IMR-90 (cell line): ENCODE measurements around the gene GLRX5. TPM values are rescaled to one million over a fixed set of nuclear protein-coding genes. Genes with fewer than 3 reads are reported as not detected.

ENCODE experiments used
- ATAC-seq: fragments of 200-7000 bp; cut with Tn5 transposase; 2 replicates; pipeline ENCODE4 v1.9.1; 2020; ENCODE audit warnings: low read depth, mild to moderate bottlenecking, moderate library complexity
- BruUV-seq: library from RNA; stranded (reverse); fragments of 400-500 nt; replicated peaks from 2 replicates; lab custom pipeline; 2021; lab: Mats Ljungman, UMichigan
- CTCF ChIA-PET: fragments of 300-600 bp; formaldehyde crosslinking; extraction: SDS; loops from one replicate; lab custom pipeline; 2021; ENCODE audit warnings: antibody characterized with exemption; lab: Yijun Ruan, JAX
- POLR2A ChIA-PET: fragments of 300-600 bp; sonication (Branson Sonifier 250); formaldehyde crosslinking; loops from one replicate; lab custom pipeline; 2022; ENCODE audit warnings: antibody characterized with exemption; ENCODE audit not compliant: unreplicated experiment; lab: Charles Lee
- DNase-seq: peaks from one replicate; pipeline ENCODE4 v3.0.0; 2013
- H2AFZ ChIP-seq: replicated peaks from 2 replicates; pipeline ENCODE3; 2013; ENCODE audit warnings: low read length, mild to moderate bottlenecking; ENCODE audit not compliant: poor library complexity
- H2AK5ac ChIP-seq: 2 replicates; pipeline ENCODE4 v1.6.1; 2013; ENCODE audit warnings: low read depth, low read length, inconsistent platforms
- H2AK9ac ChIP-seq: replicated peaks from 2 replicates; pipeline ENCODE3; 2013; ENCODE audit warnings: mild to moderate bottlenecking, low read depth, low read length, moderate library complexity; ENCODE audit not compliant: poor library complexity
- H2BK120ac ChIP-seq: 2 replicates; pipeline ENCODE4 v1.6.1; 2013; ENCODE audit warnings: low read depth, low read length, inconsistent platforms
- H2BK15ac ChIP-seq: 3 replicates; pipeline ENCODE4 v1.6.1; 2013; ENCODE audit warnings: low read depth, low read length, inconsistent platforms
- H2BK20ac ChIP-seq: 2 replicates; pipeline ENCODE4 v1.6.1; 2013; ENCODE audit warnings: low read depth, mild to moderate bottlenecking, inconsistent platforms, low read length, moderate library complexity
- H2BK5ac ChIP-seq: 2 replicates; pipeline ENCODE4 v1.6.1; 2013; ENCODE audit warnings: mild to moderate bottlenecking, low read depth, low read length, inconsistent platforms; ENCODE audit not compliant: poor library complexity, severe bottlenecking
- H3K14ac ChIP-seq: replicated peaks from 2 replicates; pipeline ENCODE4 v1.6.1; 2013; ENCODE audit warnings: low read depth, low read length, inconsistent platforms
- H3K18ac ChIP-seq: 2 replicates; pipeline ENCODE4 v1.6.1; 2013; ENCODE audit warnings: low read depth, low read length, control low read depth
- H3K23ac ChIP-seq: 2 replicates; pipeline ENCODE4 v1.6.1; 2013; ENCODE audit warnings: low read depth, low read length, inconsistent platforms
- H3K27ac ChIP-seq: 2 replicates; pipeline ENCODE4 v1.5.1; 2013; ENCODE audit warnings: mild to moderate bottlenecking, control low read depth, low read length; ENCODE audit not compliant: insufficient read depth
- H3K27me3 ChIP-seq: 2 replicates; pipeline ENCODE4 v1.6.1; 2013; ENCODE audit warnings: low read length; ENCODE audit not compliant: control insufficient read depth, insufficient read depth
- H3K36me3 ChIP-seq: 2 replicates; pipeline ENCODE4 v1.6.1; 2013; ENCODE audit warnings: low read length, mixed read lengths; ENCODE audit not compliant: control insufficient read depth, insufficient read depth
- H3K4ac ChIP-seq: 2 replicates; pipeline ENCODE4 v1.6.1; 2013; ENCODE audit warnings: low read depth, low read length, inconsistent platforms
- H3K4me1 ChIP-seq: 2 replicates; pipeline ENCODE4 v1.6.1; 2013; ENCODE audit warnings: low read length, mixed read lengths; ENCODE audit not compliant: control insufficient read depth, insufficient read depth
- H3K4me2 ChIP-seq: 2 replicates; pipeline ENCODE4 v1.6.1; 2013; ENCODE audit warnings: low read depth, mild to moderate bottlenecking, control low read depth, low read length, moderate library complexity
- H3K4me3 ChIP-seq: 2 replicates; pipeline ENCODE4 v1.5.1; 2013; ENCODE audit warnings: low read depth, mild to moderate bottlenecking, control low read depth, low read length, moderate library complexity; ENCODE audit not compliant: insufficient read depth
- H3K56ac ChIP-seq: 2 replicates; pipeline ENCODE4 v1.6.1; 2013; ENCODE audit warnings: low read length, inconsistent platforms; ENCODE audit not compliant: insufficient read depth; ENCODE audit errors: extremely low read depth
- H3K79me1 ChIP-seq, 2 experiments: 2 replicates each; pipeline ENCODE4 v1.6.1; 2013; ENCODE audit warnings: low read length in 2 of 2, inconsistent platforms in 1 of 2, low read depth in 1 of 2
- H3K9ac ChIP-seq: 2 replicates; pipeline ENCODE4 v1.6.1; 2013; ENCODE audit warnings: low read depth, low read length, control low read depth
- H3K9me1 ChIP-seq: 2 replicates; pipeline ENCODE4 v1.6.1; 2013; ENCODE audit warnings: low read length, inconsistent platforms; ENCODE audit not compliant: insufficient read depth
- H3K9me3 ChIP-seq: 2 replicates; pipeline ENCODE4 v1.6.1; 2013; ENCODE audit warnings: low read length; ENCODE audit not compliant: control insufficient read depth, insufficient read depth
- H4K20me1 ChIP-seq: 2 replicates; pipeline ENCODE4 v1.6.1; 2013; ENCODE audit warnings: low read length, inconsistent platforms; ENCODE audit not compliant: insufficient read depth
- H4K5ac ChIP-seq: 2 replicates; pipeline ENCODE4 v1.6.1; 2013; ENCODE audit warnings: mild to moderate bottlenecking, low read depth, low read length, control low read depth
- H4K8ac ChIP-seq, 2 experiments: 2 replicates each; pipeline ENCODE4 v1.6.1; 2013; ENCODE audit warnings: low read depth in 2 of 2, low read length in 2 of 2, control low read depth in 1 of 2, inconsistent platforms in 1 of 2
- H4K91ac ChIP-seq: 2 replicates; pipeline ENCODE4 v1.6.1; 2013; ENCODE audit warnings: low read depth, low read length, inconsistent platforms; ENCODE audit not compliant: insufficient read depth
- BHLHE40 ChIP-seq: fragments of 150-350 bp; IDR thresholded peaks from 2 replicates; pipeline ENCODE4 v1.6.1; 2016; ENCODE audit warnings: mild to moderate bottlenecking, low read depth, low read length
- CHD1 ChIP-seq: IDR thresholded peaks from 2 replicates; pipeline ENCODE4 v1.6.1; 2012; ENCODE audit warnings: low read depth, low read length, improper control_type of control experiment
- CTCF ChIP-seq: conservative IDR thresholded peaks from 2 replicates; pipeline ENCODE4 v1.5.1; 2012; ENCODE audit warnings: mild to moderate bottlenecking, low read depth, low read length, improper control_type of control experiment
- POLR2A ChIP-seq: IDR thresholded peaks from 2 replicates; pipeline ENCODE4 v1.6.1; 2012; ENCODE audit warnings: mild to moderate bottlenecking, low read depth, low read length
- RAD21 ChIP-seq: IDR thresholded peaks from 2 replicates; pipeline ENCODE4 v1.6.1; 2012; ENCODE audit warnings: low read length, improper control_type of control experiment
- RFX5 ChIP-seq: IDR thresholded peaks from 2 replicates; pipeline ENCODE4 v1.8.0; 2012; ENCODE audit warnings: low read depth, mild to moderate bottlenecking, low read length, moderate library complexity
- SMC3 ChIP-seq: fragments of 150-350 bp; IDR thresholded peaks from 2 replicates; pipeline ENCODE4 v1.6.1; 2016; ENCODE audit warnings: low read depth, mild to moderate bottlenecking, antibody characterized with exemption, low read length, moderate library complexity
- WGBS, 2 experiments: methylation state at CpG; one replicate each; pipeline versions ENCODE4 v1.1.5 to v1.1.7; 2013; ENCODE audit warnings: missing lambda C conversion rate in 2 of 2; ENCODE audit not compliant: insufficient read length in 1 of 2; ENCODE audit errors: extremely low coverage in 2 of 2; 5-methylcytosine and 5-hydroxymethylcytosine counted together
- dilution Hi-C: fragments of 300-500 bp; cut with HindIII; formaldehyde crosslinking; loops from one replicate; pipeline ENCODE4 v1.14.3; 2018; ENCODE audit warnings: low sequenced_read_pairs; ENCODE audit not compliant: unreplicated experiment
- in situ Hi-C: fragments of 300-500 bp; cut with MboI; formaldehyde crosslinking; loops from 3 replicates; pipeline ENCODE4 v1.14.3; 2019; ENCODE audit warnings: low sequenced_read_pairs, inconsistent platforms, mixed read lengths
- intact Hi-C: fragments of 100-400 bp; cut with micrococcal nuclease; formaldehyde crosslinking; loops from 2 replicates; pipeline ENCODE4 v1.10.0; 2022
- polyA plus RNA-seq, 3 experiments: library from polyadenylated mRNA; depleted of rRNA; stranded (reverse); fragments of >200 nt; gene quantifications; 2 replicates each; pipeline ENCODE4 v1.2.3, GENCODE V29; 2012; ENCODE audit warnings: low replicate concordance in 1 of 3
- total RNA-seq: library from RNA; depleted of rRNA; stranded (reverse); fragments of >200 nt; gene quantifications from 2 replicates; pipeline ENCODE4 v1.2.3, GENCODE V29; 2012

Gene GLRX5
- total and polyA plus RNA-seq, 2 of the 4 experiments (the other 2 are of a cell fraction), result 32.4 to 40.4 TPM

DNA sequence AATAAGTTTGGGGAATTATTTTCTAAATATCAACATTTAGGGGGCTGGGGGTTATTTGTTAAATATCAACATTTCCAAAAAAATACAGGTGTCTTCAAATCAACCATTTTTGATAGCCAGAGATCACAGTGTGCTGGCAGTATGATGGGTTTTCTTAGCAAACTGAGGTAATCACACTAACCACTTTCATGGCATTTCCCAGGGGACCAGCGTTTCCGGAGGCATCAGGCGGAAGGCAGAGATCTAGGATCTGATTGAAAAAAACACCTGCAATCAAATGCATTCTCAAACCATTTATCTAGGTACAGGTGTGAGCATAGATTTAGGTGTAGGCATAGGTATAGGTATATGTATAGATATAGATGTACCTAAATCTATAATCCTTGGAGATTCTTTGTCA is 34.6 kb downstream of the GLRX5 start:
- no peak overlapping the region for H2BK15ac ChIP-seq
- H3K4me3 ChIP-seq, result no peak overlapping the region
- ChIA-PET POLR2A (no interaction called here), CTCF (no interaction called here)
- WGBS, 2 experiments, result no CpG with 5 or more reads among the region's 3 CpGs
- no peak overlapping the region for H3K14ac ChIP-seq
- H3K4me1 ChIP-seq, result no peaks in the 10 kb centered on the region
- no peaks in the 10 kb centered on the region for H4K20me1 ChIP-seq
- no peak overlapping the region for H4K5ac ChIP-seq
- H3K4ac ChIP-seq, result no peak overlapping the region
- no peak overlapping the region for H3K9ac ChIP-seq
- no peaks in the 10 kb centered on the region for H3K79me1 ChIP-seq
- no peak overlapping the region for H2AK9ac ChIP-seq
- 0 out of 2 replicates have a peak, but pooled peaks cover 4% of the 10 kb centered on the region for H3K27me3 ChIP-seq
- H3K9me3 ChIP-seq, result no peaks in the 10 kb centered on the region
- no peak overlapping the region for H3K23ac ChIP-seq
- intact Hi-C loops, result loop anchor here (10.0 kb wide), 1 partner anchor 855 kb away; no protein-coding TSS in a partner anchor
- H2BK120ac ChIP-seq, result no peak overlapping the region
- DNase-seq (no peak), ATAC-seq (no peak)
- dilution Hi-C loops, result loop anchor here (25.0 kb wide), 1 partner anchor 218 kb away; no protein-coding TSS in a partner anchor
- no peak overlapping the region for H3K18ac ChIP-seq
- H2BK20ac ChIP-seq, result no peak overlapping the region
- no peak overlapping the region for H2AK5ac ChIP-seq
- no peaks in the 10 kb centered on the region; the same call in 1 of the 2 replicates for H3K9me1 ChIP-seq
- no peak overlapping the region for H2BK5ac ChIP-seq
- no peak overlapping the region for H4K91ac ChIP-seq
- BruUV-seq, result no TSS peak
- no peak overlapping the region for H4K8ac ChIP-seq
- H3K4me2 ChIP-seq, result no peak overlapping the region
- no peak overlapping the region for H2AFZ ChIP-seq
- in situ Hi-C loops, result loop anchor here (25.0 kb wide), 1 partner anchor 843 kb away; no protein-coding TSS in a partner anchor
- H3K27ac ChIP-seq, result no peak overlapping the region
- no peak for TF ChIP-seq CHD1
- TF ChIP-seq RFX5, result no peak
- TF ChIP-seq BHLHE40, result no peak
- no peak for TF ChIP-seq SMC3
- TF ChIP-seq CTCF, result no peak
- TF ChIP-seq POLR2A, result no peak
- TF ChIP-seq RAD21, result no peak
- H3K36me3 ChIP-seq, result no peaks in the 10 kb centered on the region
- no peak overlapping the region for H3K56ac ChIP-seq
